Subcutaneous abdominal adipose tissue (tissue), 5 donors: Measurements from ENCODE around the gene KRT31.
"Not testable (repeated sequence)": the region's sequence is repeated elsewhere in the genome, so short reads cannot be mapped to it uniquely, and the experiment has no call there.

ENCODE experiments used
- H3K27ac ChIP-seq: one replicate; pipeline ENCODE4 v1.7.0; 2013; ENCODE audit warnings: low read depth, mild to moderate bottlenecking, inconsistent platforms, low read length, moderate library complexity
- H3K27me3 ChIP-seq, 5 donors: one replicate each; pipeline ENCODE4 v1.7.0; 2013; ENCODE audit warnings: low read length in 5 of 5, inconsistent platforms in 1 of 5; ENCODE audit not compliant: control insufficient read depth in 5 of 5, insufficient read depth in 4 of 5
- H3K36me3 ChIP-seq, 5 donors: one replicate each; pipeline ENCODE4 v1.7.0; 2013; ENCODE audit warnings: low read length in 5 of 5; ENCODE audit not compliant: control insufficient read depth in 5 of 5, insufficient read depth in 5 of 5
- H3K4me1 ChIP-seq, 5 donors: one replicate each; pipeline ENCODE4 v1.7.0; 2013; ENCODE audit warnings: low read length in 5 of 5, mild to moderate bottlenecking in 3 of 5, moderate library complexity in 1 of 5; ENCODE audit not compliant: control insufficient read depth in 5 of 5, insufficient read depth in 5 of 5
- H3K4me3 ChIP-seq, 5 donors: one replicate each; pipeline ENCODE4 v1.7.0; 2013; ENCODE audit warnings: low read length in 5 of 5, low read depth in 1 of 5
- H3K9ac ChIP-seq, 5 donors: one replicate each; pipeline ENCODE4 v1.7.0; 2013; ENCODE audit warnings: low read length in 5 of 5, mild to moderate bottlenecking in 4 of 5, moderate library complexity in 3 of 5
- H3K9me3 ChIP-seq, 5 donors: one replicate each; pipeline ENCODE4 v1.7.0; 2013; ENCODE audit warnings: low read length in 5 of 5; ENCODE audit not compliant: control insufficient read depth in 5 of 5
- donor health status: healthy.
- donor health status: healthy.
- donor health status: healthy.
- donor health status: healthy.
- donor health status: healthy.

KRT31 gene

DNA sequence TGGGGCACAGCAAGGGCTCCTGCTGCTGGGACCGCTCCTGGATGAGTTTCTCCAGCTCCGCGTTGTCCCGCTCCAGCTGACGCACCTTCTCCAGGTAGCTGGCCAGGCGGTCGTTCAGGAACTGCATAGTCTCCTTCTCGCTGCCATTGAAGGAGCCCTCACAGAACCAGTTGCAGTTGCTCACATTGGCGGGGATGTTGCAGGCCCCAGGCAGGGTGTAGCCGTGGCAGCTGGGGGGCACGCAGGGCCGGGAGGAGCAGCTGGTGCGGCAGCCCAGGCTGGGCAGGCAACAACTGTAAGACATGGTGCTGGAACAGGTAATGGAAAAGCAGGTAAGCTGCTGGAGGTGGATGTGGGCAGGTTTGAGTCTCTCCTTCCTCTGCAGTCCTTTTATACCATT is 15.5 kb downstream of the KRT31 start, which contains the start of gene KRT34:
Gene KRT34 (minus strand): TSS at position 364 of the 400 bp plus-strand sequence. CDS start 60 bp downstream, at position 304.
- H3K4me1 ChIP-seq, H3K27ac ChIP-seq, H3K36me3 ChIP-seq: not testable (repeated sequence)

DNA sequence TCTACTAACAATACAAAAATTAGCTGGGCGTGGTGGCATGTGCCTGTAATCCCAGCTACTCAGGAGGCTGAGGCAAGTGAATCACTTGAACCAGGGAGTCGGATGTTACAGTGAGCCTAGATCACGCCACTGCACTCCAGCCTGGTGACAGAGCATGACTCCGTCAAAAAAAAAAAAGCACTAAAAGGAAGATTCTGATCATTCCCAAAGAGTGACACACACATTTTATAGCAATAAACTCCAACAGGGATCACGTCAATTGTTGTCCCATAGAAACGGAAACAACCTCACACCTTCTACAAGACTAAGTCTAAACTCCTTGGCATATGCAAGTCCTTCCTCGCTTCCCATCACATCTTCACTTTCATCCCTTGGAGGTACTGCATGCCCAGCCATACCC is 17.3 kb downstream of the KRT31 start:
- not testable (repeated sequence) for H3K9ac ChIP-seq, H3K4me1 ChIP-seq, H3K4me3 ChIP-seq, H3K27me3 ChIP-seq, H3K36me3 ChIP-seq, H3K9me3 ChIP-seq, H3K27ac ChIP-seq

More for the DNA sequence above, 15.5 kb downstream of the KRT31 start, which contains the start of gene KRT34:
- H3K4me3 ChIP-seq, H3K27me3 ChIP-seq, H3K9ac ChIP-seq, H3K9me3 ChIP-seq: not testable (repeated sequence)

- Histone ChIP-seq H3K4me1 (peaks cover 0 to 3% (median 0%) of the 10 kb centered on the region in 5 donors), H3K9me3 (peaks cover 0 to 3% (median 0%) of the 10 kb centered on the region in 5 donors), H3K36me3 (no peaks in the 10 kb centered on the region), H3K9ac (no peak overlapping the region), H3K27ac (no peak overlapping the region), H3K4me3 (no peak overlapping the region), H3K27me3 (peaks cover 0 to 10% (median 0%) of the 10 kb centered on the region in 5 donors)
Observed at GRCh38 chr17:41377546-41377945, 19.9 kb downstream of the KRT31 start.

- H3K9me3 ChIP-seq: peaks cover 0 to under 1% (median 0%) of the 10 kb centered on the region in 5 donors
- no peak within 1 kb of the TSS for H3K4me3 ChIP-seq
- H3K9ac ChIP-seq: no peak within 1 kb of the TSS
- H3K36me3 ChIP-seq: no peaks in the 10 kb centered on the region
- H3K27me3 ChIP-seq: peaks cover 0 to 3% (median 0%) of the 10 kb centered on the region in 5 donors
- H3K27ac ChIP-seq: no peak within 1 kb of the TSS
- no peaks in the 10 kb centered on the region for H3K4me1 ChIP-seq
Observed at GRCh38 chr17:41369713-41370112, 27.7 kb downstream of the KRT31 start, which contains the start of gene KRT33B. KRT33B (minus strand) TSS chr17:41369813; CDS start chr17:41369750, 63 bp downstream.

GRCh38 chr17:41369023-41369422 is 28.4 kb downstream of the KRT31 start:
- Histone ChIP-seq H3K36me3 (no peaks in the 10 kb centered on the region), H3K27me3 (peaks cover 0 to 3% (median 0%) of the 10 kb centered on the region in 5 donors), H3K4me1 (no peaks in the 10 kb centered on the region), H3K9ac (no peak overlapping the region), H3K4me3 (no peak overlapping the region), H3K9me3 (no peaks in the 10 kb centered on the region), H3K27ac (no peak overlapping the region)

GRCh38 chr17:41367426-41368075 is 29.9 kb downstream of the KRT31 start:
- Histone ChIP-seq H3K4me1 (no peaks in the 10 kb centered on the region), H3K27me3 (peaks cover 0 to 3% (median 0%) of the 10 kb centered on the region in 5 donors), H3K27ac (no peak overlapping the region), H3K9me3 (no peaks in the 10 kb centered on the region), H3K36me3 (no peaks in the 10 kb centered on the region), H3K9ac (no peak overlapping the region), H3K4me3 (no peak overlapping the region)

- no peak overlapping the region for H3K27ac ChIP-seq
- H3K9me3 ChIP-seq: peaks cover 0 to 3% (median 0%) of the 10 kb centered on the region in 5 donors
- no peak overlapping the region for H3K9ac ChIP-seq
- peaks cover 0 to 3% (median 0%) of the 10 kb centered on the region in 5 donors for H3K27me3 ChIP-seq
- no peaks in the 10 kb centered on the region for H3K36me3 ChIP-seq
- no peaks in the 10 kb centered on the region for H3K4me1 ChIP-seq
- H3K4me3 ChIP-seq: no peak overlapping the region
Observed at GRCh38 chr17:41366070-41366469, 31.3 kb downstream of the KRT31 start.

DNA sequence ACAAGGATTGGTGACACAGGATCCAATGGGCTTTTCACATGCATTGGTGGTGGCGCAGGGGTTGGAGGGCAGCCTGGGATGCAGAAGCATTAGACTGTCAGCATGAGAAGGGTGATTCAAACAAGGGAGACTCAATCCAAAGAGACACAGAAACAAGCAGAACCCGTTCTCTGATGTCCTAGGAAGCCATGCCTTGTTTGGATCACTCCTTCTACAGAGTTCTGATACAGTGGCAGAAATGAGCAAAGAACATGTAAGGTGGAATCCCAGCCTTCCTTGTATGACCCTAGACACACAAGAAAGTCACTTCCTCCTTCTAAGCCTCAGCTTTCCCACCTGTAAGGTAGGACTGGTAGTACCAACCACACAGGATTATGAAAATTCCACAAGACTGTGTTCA is 33.5 kb downstream of the KRT31 start:
- Histone ChIP-seq H3K27ac (no peak overlapping the region), H3K27me3 (peaks cover 0 to 4% (median 0%) of the 10 kb centered on the region in 5 donors), H3K9ac (no peak overlapping the region), H3K4me3 (no peak overlapping the region), H3K9me3 (peaks cover 0 to 3% (median 0%) of the 10 kb centered on the region in 5 donors), H3K36me3 (no peaks in the 10 kb centered on the region), H3K4me1 (no peaks in the 10 kb centered on the region)

DNA sequence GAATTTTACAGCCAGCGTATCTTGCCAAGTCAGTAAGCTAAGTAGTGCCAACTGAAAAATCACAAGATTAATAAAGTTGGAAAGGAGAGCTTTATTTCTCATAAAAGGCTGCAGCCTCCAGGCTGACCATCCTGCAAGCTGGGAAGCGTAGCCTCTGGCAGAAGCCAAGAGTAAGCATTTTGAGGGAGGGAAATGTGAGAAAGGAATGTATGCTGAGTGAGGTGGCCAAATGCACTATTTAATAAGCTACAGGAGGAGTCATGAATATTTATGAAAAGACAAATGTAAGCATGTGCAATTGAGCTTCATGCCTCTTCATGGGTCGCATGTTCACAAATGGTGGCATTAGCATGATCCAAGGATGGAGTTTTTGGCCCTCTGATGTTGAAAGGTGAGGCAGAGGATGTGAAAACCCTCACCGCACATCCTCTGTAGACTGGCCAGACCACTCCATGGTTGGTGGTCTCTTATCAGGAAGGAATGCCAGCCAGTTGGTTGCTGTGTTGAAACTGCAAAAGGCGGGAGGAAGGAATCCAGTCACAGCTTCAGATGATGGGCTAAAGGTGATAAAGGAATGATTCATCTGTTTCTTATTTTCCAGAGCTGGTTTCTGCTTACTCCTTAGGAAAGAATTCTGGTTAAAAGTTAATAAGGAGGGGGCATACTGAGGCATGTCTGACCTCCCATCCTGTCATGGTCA is 37.0 kb downstream of the KRT31 start:
- Histone ChIP-seq H3K4me3 (no peak overlapping the region), H3K9ac (no peak overlapping the region), H3K36me3 (no peaks in the 10 kb centered on the region), H3K27ac (no peak overlapping the region), H3K27me3 (peaks cover 0 to 4% (median 0%) of the 10 kb centered on the region in 5 donors), H3K4me1 (no peaks in the 10 kb centered on the region), H3K9me3 (peaks cover 0 to 6% (median 3%) of the 10 kb centered on the region in 5 donors)

DNA sequence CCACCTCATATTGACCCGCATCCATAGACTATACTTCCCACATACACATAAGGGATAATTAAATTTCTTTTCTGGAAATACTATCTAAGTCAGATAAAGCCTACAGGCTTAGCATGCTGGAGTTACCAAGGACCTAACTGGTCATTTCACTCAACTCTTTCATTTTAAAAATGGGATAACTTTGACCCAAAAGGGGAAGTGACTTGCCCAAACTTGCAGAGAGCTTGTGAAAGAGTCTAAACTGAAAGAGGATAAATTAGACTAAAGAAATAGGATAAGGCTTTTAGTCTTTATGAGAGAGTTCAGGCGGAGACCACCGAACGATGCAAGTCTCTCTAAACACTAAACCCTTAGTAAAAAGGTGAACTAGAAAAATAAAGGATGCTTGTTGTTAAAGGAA is 42.9 kb downstream of the KRT31 start:
- H3K4me3 ChIP-seq: no peak overlapping the region
- H3K36me3 ChIP-seq: no peaks in the 10 kb centered on the region
- no peak overlapping the region for H3K27ac ChIP-seq
- H3K9me3 ChIP-seq: peaks cover 0 to 6% (median 0%) of the 10 kb centered on the region in 5 donors
- no peaks in the 10 kb centered on the region for H3K4me1 ChIP-seq
- no peak overlapping the region for H3K9ac ChIP-seq
- peaks cover 0 to 3% (median 0%) of the 10 kb centered on the region in 5 donors for H3K27me3 ChIP-seq
